Gastrocnemius medialis (tissue), 4 donors: Measurements from ENCODE around the gene MARCHF3.

Experiments used
- CTCF ChIP-seq, 5 experiments: fragments of 450-650 bp in 3 of 5; fragments of 200-600 bp in 2 of 5; sonication (generic) in 2 of 5; IDR thresholded peaks in 4 of 5; conservative IDR thresholded peaks in 1 of 5; 1 replicate in 4 of 5; 2 replicates in 1 of 5; pipeline ENCODE4 v1.5.1; 2016 to 2019; ENCODE audit warnings: antibody characterized with exemption in 5 of 5, mild to moderate bottlenecking in 3 of 5, moderate library complexity in 3 of 5
- POLR2A ChIP-seq, 2 donors: fragments of 450-650 bp; IDR thresholded peaks; one replicate each; pipeline ENCODE4 v1.6.1; 2017; ENCODE audit warnings: antibody characterized with exemption in 2 of 2, mild to moderate bottlenecking in 2 of 2, moderate library complexity in 2 of 2

- TF ChIP-seq CTCF (IDR thresholded peaks at IDR 0.05 in 4 of 5, conservative IDR thresholded peaks at IDR 0.05 in 1 of 5) (no peak), POLR2A (IDR thresholded peaks at IDR 0.05) (no peak)
Observed at GRCh38 chr5:127031147-127031862, 947 bp upstream of the MARCHF3 start.
